ENCODE data around the gene STK32A.

GRCh38 chr5:147307170-147307569, 72.3 kb downstream of the STK32A start:
- TF ChIP-seq CTCF (IDR thresholded peaks at IDR 0.05; ENCODE audit: borderline replicate concordance, extremely low read depth, low read length, poor library complexity, severe bottlenecking) (no peak), EZH2 (IDR thresholded peaks at IDR 0.05; ENCODE audit: borderline replicate concordance, low read depth, low read length, severe bottlenecking) (no peak)

Measured in DND-41 (cell line).